Measurements from ENCODE around the gene MVK. TPM values are rescaled to one million over a fixed set of nuclear protein-coding genes. Genes with fewer than 3 reads are reported as not detected.

The MVK gene
- total and polyA plus RNA-seq, 9 donors = 7.4 to 66.4 (median 18.6) TPM

DNA sequence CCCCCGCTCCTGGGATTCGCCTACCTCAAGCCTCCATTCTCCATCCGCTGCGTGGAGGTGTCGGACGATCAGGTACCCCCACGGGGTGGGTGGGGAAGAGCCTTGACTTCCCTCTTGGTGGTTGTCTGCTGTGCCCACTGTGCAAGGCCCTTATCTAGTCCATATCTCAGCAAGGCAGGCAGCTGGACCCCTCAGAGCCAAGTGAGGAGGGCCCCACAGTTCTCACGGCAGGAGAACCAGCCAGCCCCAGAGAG lies 40.2 kb upstream of the MVK start:
- no peak overlapping the region for H3K4me3 ChIP-seq
- DNase-seq = no peak
- H3K36me3 ChIP-seq = no peaks in the 10 kb centered on the region
- no peaks in the 10 kb centered on the region for H3K9me3 ChIP-seq
- H3K27ac ChIP-seq = no peak overlapping the region
- intact Hi-C loops (cut with DNase I) = no loop called here
- 86 to 89% (median 88%) methylated on average over 8 of the region's 8 CpGs for WGBS, 3 donors
- no peaks in the 10 kb centered on the region for H3K4me1 ChIP-seq (ENCODE audit: insufficient read depth)
- no peaks in the 10 kb centered on the region for H3K27me3 ChIP-seq
- TF ChIP-seq, protein P1, sequence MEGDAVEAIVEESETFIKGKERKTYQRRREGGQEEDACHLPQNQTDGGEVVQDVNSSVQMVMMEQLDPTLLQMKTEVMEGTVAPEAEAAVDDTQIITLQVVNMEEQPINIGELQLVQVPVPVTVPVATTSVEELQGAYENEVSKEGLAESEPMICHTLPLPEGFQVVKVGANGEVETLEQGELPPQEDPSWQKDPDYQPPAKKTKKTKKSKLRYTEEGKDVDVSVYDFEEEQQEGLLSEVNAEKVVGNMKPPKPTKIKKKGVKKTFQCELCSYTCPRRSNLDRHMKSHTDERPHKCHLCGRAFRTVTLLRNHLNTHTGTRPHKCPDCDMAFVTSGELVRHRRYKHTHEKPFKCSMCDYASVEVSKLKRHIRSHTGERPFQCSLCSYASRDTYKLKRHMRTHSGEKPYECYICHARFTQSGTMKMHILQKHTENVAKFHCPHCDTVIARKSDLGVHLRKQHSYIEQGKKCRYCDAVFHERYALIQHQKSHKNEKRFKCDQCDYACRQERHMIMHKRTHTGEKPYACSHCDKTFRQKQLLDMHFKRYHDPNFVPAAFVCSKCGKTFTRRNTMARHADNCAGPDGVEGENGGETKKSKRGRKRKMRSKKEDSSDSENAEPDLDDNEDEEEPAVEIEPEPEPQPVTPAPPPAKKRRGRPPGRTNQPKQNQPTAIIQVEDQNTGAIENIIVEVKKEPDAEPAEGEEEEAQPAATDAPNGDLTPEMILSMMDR (IDR thresholded peaks at IDR 0.05) = no peak
- TF ChIP-seq EP300 (IDR thresholded peaks at IDR 0.05) = no peak

DNA sequence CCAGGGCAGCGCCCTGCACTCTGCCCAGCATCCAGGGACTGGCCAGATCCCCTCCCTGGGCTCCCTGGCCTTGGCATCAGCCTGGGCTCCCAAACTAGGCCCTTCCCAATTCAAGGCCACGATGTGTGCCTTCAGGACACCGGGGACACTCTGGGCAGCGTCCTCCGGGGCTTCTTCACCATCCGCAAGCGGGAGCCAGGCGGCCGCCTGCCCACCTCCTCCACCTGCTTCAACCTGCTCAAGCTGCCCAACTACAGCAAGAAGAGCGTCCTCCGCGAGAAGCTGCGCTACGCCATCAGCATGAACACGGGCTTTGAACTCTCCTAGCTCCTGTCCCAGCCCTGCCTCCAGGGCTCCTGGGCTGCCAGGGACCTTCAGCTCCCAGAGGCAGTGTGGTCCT lies 39.1 kb upstream of the MVK start:
- whole genome bisulfite sequencing, 3 donors = 90 to 93% (median 90%) methylated on average over 15 of the region's 15 CpGs
- H3K27ac ChIP-seq = no peak overlapping the region
- intact Hi-C loops (cut with DNase I) = no loop called here
- H3K4me1 ChIP-seq (ENCODE audit: insufficient read depth) = no peaks in the 10 kb centered on the region
- H3K36me3 ChIP-seq = no peaks in the 10 kb centered on the region
- no peak overlapping the region for H3K4me3 ChIP-seq
- DNase-seq = no peak
- no peaks in the 10 kb centered on the region for H3K27me3 ChIP-seq
- no peaks in the 10 kb centered on the region for H3K9me3 ChIP-seq
- TF ChIP-seq EP300 (IDR thresholded peaks at IDR 0.05) = no peak
- no peak for TF ChIP-seq POLR2A (IDR thresholded peaks at IDR 0.05)
- TF ChIP-seq, protein P1 (IDR thresholded peaks at IDR 0.05) = no peak

DNA sequence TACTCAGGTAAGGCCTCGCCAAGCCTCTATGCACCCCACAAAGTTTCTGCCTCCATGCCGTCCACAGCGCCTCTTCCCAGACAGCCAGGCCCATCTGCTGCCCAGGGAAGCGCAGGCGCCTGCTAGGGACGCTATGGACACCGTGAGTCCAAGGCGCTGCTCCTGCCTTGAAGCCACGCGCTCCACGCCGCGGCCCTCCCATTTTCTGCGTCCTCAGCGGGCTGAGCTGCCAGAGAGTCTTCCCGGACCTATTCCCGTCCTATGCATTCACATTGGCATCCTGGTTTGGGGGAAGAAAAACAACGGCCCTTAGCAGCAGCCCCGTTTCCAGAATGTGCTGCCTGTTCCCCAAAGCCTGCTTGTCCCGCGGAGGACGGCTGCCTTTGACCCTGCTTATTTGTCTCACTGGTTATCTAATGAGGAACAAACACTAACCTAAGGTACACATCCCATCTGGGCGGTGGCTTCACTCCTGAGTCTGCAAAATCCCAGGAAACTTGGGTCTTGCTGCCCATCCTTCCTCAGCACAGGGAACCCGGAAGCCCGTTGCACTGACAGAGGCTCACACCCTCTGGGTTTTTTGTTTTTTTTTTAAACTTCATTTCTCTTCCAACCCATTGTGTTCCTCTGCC lies 38.2 kb upstream of the MVK start:
- Histone ChIP-seq H3K4me3 (no peak overlapping the region), H3K36me3 (no peaks in the 10 kb centered on the region), H3K27ac (no peak overlapping the region), H3K4me1 (ENCODE audit: insufficient read depth) (no peaks in the 10 kb centered on the region), H3K9me3 (no peaks in the 10 kb centered on the region), H3K27me3 (no peaks in the 10 kb centered on the region)
- intact Hi-C loops (cut with DNase I) = no loop called here
- WGBS, 3 donors = 88 to 90% (median 89%) methylated on average over 25 of the region's 25 CpGs
- TF ChIP-seq EP300 (IDR thresholded peaks at IDR 0.05) (no peak), POLR2A (IDR thresholded peaks at IDR 0.05) (no peak)
- TF ChIP-seq, protein P1 (IDR thresholded peaks at IDR 0.05) = no peak
- no peak for DNase-seq

DNA sequence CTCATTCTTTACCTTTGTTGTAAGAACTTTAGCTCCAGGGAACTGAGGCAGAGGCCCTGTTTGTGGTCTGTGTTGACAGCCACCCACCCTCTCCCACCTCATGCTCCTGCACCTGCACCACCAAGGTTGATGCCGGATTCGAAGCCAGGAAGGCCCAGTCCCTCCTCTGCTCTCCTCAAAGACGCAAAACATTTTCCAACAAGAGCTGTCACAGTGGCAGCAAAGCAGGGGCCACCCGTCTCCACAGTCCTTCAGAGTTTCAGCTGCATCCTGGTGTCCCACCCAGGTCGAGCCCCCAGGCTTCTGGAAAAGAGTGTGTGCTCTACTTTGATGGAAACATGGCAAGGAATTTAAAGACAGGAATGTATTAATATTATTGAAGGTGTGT lies 37.7 kb upstream of the MVK start:
- WGBS, 3 donors = 89 to 91% (median 90%) methylated on average over 5 of the region's 5 CpGs
- H3K4me3 ChIP-seq = no peak overlapping the region
- no peaks in the 10 kb centered on the region for H3K27me3 ChIP-seq
- H3K27ac ChIP-seq = no peak overlapping the region
- DNase-seq = no peak
- intact Hi-C loops (cut with DNase I) = no loop called here
- peaks cover 4% of the 10 kb centered on the region for H3K4me1 ChIP-seq (ENCODE audit: insufficient read depth)
- H3K9me3 ChIP-seq = no peaks in the 10 kb centered on the region
- no peaks in the 10 kb centered on the region for H3K36me3 ChIP-seq
- TF ChIP-seq EP300 (IDR thresholded peaks at IDR 0.05) (no peak), POLR2A (IDR thresholded peaks at IDR 0.05) (no peak)
- TF ChIP-seq, protein P1 (IDR thresholded peaks at IDR 0.05) = no peak
